Lung (tissue), 12 donors: ENCODE results near the gene PALLD. TPM values are rescaled to one million over a fixed set of nuclear protein-coding genes. Genes with fewer than 3 reads are reported as not detected.
A peak's percentile ranks its signal among the peaks of the same experiment; 100 is the strongest.

Source experiments
- ATAC-seq: fragments of 200-7000 bp; cut with Tn5 transposase; one replicate; pipeline ENCODE4 v1.9.1; 2020; ENCODE audit warnings: moderate number of reproducible peaks; ENCODE audit not compliant: insufficient read depth, low FRiP score
- DNase-seq, 3 donors: peaks; one replicate each; pipeline ENCODE4 v3.0.0-alpha.2; 2013 to 2017
- H3K27ac ChIP-seq, 2 donors: one replicate each; pipeline ENCODE4 v1.5.1; 2013; ENCODE audit warnings: mild to moderate bottlenecking in 2 of 2, moderate library complexity in 2 of 2, control low read depth in 1 of 2, inconsistent platforms in 1 of 2, low read depth in 1 of 2, low read length in 1 of 2
- H3K27me3 ChIP-seq, 3 donors: one replicate each; pipeline ENCODE4 v1.5.1; 2013; ENCODE audit warnings: low read length in 2 of 3; ENCODE audit not compliant: control insufficient read depth in 3 of 3, insufficient read depth in 3 of 3
- H3K36me3 ChIP-seq, 4 donors: one replicate each; pipeline ENCODE4 v1.5.1; 2013; ENCODE audit warnings: low read length in 4 of 4, mild to moderate bottlenecking in 1 of 4, moderate library complexity in 1 of 4; ENCODE audit not compliant: control insufficient read depth in 4 of 4, insufficient read depth in 4 of 4
- H3K4me1 ChIP-seq, 5 donors: one replicate each; pipeline ENCODE4 v1.5.1; 2013; ENCODE audit warnings: low read length in 5 of 5, mild to moderate bottlenecking in 2 of 5, moderate library complexity in 1 of 5; ENCODE audit not compliant: control insufficient read depth in 5 of 5, insufficient read depth in 5 of 5
- H3K4me3 ChIP-seq: one replicate; pipeline ENCODE4 v1.5.1; 2013; ENCODE audit warnings: mild to moderate bottlenecking, control low read depth, moderate library complexity
- H3K9ac ChIP-seq, 2 donors: one replicate each; pipeline ENCODE4 v1.5.1; 2013; ENCODE audit warnings: low read length in 2 of 2, control low read depth in 1 of 2; ENCODE audit not compliant: insufficient read depth in 1 of 2
- H3K9me3 ChIP-seq, 4 donors: one replicate each; pipeline ENCODE4 v1.5.1; 2013; ENCODE audit warnings: low read length in 3 of 4, mild to moderate bottlenecking in 1 of 4, moderate library complexity in 1 of 4; ENCODE audit not compliant: control insufficient read depth in 4 of 4, insufficient read depth in 3 of 4
- WGBS, 2 donors: extraction: QIAGEN DNeasy Blood & Tissue Kit; methylation state at CpG; one replicate each; pipeline ENCODE4 v1.1.7; 2013; 5-methylcytosine and 5-hydroxymethylcytosine counted together
- polyA plus RNA-seq, 2 donors: library from polyadenylated mRNA; stranded (reverse); fragments of 200-250 nt; gene quantifications; one replicate each; pipeline ENCODE4 v1.2.1, GENCODE V29; 2013
- total RNA-seq, 2 donors: library from RNA; depleted of rRNA in 1 of 2; stranded (reverse); fragments of >200 nt in 1 of 2; gene quantifications; one replicate each; pipeline ENCODE4 v1.2.1, GENCODE V29; 2014 to 2021
- TF ChIP-seq, protein P1 (sequence below): IDR thresholded peaks from 2 replicates; pipeline ENCODE4 v1.5.1; 2012; ENCODE audit warnings: mild to moderate bottlenecking; ENCODE audit errors: control extremely low read depth, extremely low read depth
- donor health status: control.
- donor health status: control.
- donor health status: Bipolar disorder and iron deficiency.
- donor health status: healthy.
- donor health status: DM: yes; HTN: yes; CAD: no.

Gene PALLD
- total and polyA plus RNA-seq, 4 donors: 20.7 to 139 (median 63.0) TPM

DNA sequence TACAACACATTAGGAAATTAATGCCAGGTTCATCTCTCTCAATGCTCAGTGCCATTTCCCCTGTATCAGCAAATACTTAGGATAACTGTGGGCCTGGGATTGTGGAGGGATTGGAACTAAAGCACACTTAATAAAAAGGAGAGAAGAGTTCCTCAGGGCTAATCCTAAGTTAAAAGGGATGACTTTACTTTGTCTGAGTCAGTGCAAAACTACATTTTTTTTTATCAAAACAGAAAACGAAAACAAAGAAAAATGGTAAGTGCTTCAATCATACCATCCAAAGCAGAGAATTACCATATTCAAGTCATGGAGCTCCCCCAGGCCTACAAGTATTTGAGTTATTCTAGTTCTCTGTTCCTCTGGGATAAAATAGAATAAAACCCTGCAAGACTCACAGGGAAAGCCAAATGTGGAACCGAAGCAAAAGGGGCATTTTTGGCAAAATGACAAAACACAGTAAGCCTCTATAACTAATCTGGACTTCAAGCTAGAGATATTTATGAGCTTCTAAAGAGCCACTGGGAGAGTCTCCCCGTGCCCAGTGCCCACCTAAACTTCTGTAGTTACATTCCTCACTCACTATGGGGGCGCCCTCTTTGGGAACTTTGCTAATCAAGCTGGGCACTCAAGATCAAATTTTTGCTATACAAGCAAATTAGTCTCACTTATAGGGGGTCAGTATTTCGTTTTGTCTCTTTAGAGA is 53.4 kb downstream of the PALLD start:
- DNase-seq (peak in 2 of 3 donors; percentile 26 to 39), ATAC-seq (no peak)
- whole genome bisulfite sequencing, 2 donors: 83 to 90% methylated on average over 5 of the region's 5 CpGs

DNA sequence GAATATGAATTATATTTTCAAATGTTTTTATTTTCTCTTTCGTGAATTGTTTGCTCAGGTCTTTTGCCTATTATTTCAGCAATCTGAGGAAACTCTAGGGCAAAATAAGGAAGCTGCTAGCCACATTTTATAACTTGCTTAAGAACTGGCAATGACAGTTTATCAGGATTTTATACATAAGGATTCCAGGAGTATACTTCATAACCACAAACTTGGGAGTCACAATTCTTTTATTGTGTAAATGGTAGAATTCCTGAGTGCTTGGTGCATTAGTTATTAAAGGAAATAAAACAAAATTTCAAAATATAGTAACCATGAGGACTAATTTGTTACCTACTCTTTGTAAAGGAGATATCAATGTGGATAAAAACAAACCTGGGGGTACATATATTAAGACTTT is 54.4 kb downstream of the PALLD start:
- DNase-seq (no peak), ATAC-seq (no peak)
- H3K27ac ChIP-seq: no peak overlapping the region
- no peak overlapping the region for H3K9ac ChIP-seq
- no peaks in the 10 kb centered on the region for H3K36me3 ChIP-seq
- TF ChIP-seq, protein P1, sequence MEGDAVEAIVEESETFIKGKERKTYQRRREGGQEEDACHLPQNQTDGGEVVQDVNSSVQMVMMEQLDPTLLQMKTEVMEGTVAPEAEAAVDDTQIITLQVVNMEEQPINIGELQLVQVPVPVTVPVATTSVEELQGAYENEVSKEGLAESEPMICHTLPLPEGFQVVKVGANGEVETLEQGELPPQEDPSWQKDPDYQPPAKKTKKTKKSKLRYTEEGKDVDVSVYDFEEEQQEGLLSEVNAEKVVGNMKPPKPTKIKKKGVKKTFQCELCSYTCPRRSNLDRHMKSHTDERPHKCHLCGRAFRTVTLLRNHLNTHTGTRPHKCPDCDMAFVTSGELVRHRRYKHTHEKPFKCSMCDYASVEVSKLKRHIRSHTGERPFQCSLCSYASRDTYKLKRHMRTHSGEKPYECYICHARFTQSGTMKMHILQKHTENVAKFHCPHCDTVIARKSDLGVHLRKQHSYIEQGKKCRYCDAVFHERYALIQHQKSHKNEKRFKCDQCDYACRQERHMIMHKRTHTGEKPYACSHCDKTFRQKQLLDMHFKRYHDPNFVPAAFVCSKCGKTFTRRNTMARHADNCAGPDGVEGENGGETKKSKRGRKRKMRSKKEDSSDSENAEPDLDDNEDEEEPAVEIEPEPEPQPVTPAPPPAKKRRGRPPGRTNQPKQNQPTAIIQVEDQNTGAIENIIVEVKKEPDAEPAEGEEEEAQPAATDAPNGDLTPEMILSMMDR: no peak
- H3K4me3 ChIP-seq: no peak overlapping the region
- no peaks in the 10 kb centered on the region for H3K27me3 ChIP-seq
- peaks cover 0 to 5% (median 0%) of the 10 kb centered on the region in 5 donors for H3K4me1 ChIP-seq
- H3K9me3 ChIP-seq: no peaks in the 10 kb centered on the region
- 69 to 92% methylated on average over 1 of the region's 1 CpG for WGBS, 2 donors

More for the DNA sequence above, 53.4 kb downstream of the PALLD start:
- H3K9me3 ChIP-seq: no peaks in the 10 kb centered on the region
- H3K27me3 ChIP-seq: no peaks in the 10 kb centered on the region
- H3K4me3 ChIP-seq: no peak overlapping the region
- peak overlapping the region in 1 of 2 donors; percentile 29 for H3K27ac ChIP-seq
- no peaks in the 10 kb centered on the region for H3K36me3 ChIP-seq
- H3K4me1 ChIP-seq: peaks cover 0 to 5% (median 0%) of the 10 kb centered on the region in 5 donors
- TF ChIP-seq, protein P1: no peak
- no peak overlapping the region for H3K9ac ChIP-seq

DNA sequence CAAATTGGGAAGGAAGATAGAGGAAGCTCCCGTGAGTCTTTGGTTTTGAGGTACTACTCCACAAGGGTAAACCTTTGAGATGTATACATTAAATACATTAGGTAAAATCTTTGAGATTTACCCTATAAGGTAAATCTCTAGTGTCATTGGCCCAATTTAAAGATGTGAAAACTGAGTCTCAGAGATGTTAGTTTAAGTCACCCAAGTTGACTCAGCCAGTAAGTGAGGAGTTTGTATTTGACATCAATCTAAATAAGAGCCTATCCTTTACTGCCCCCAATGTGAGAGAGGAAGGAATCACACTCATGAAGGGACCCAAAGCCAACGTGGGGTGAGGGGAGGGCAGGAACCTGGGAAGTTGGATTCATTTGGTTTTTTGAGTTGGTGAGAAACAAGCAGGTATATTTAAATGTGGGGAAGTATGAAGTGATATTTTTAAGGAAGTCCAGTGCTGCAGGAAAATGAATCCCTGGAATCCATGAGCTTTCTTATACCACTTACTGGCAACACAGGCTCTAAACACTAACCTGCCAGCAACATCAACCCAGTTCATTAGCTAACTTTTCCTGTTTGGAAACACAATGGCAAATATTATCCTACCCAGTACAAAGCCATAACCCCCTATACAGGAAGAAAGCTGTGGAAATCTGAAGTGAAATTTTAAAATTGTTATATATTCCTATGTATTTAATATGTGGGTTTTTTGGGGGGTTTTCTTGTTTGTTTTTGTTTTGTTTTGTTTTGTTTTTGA is 55.3 kb downstream of the PALLD start:
- Histone ChIP-seq H3K27me3 (no peaks in the 10 kb centered on the region), H3K9me3 (no peaks in the 10 kb centered on the region), H3K27ac (peak overlapping the region in 1 of 2 donors; percentile 30), H3K9ac (no peak overlapping the region), H3K4me1 (peaks cover 0 to 5% (median 0%) of the 10 kb centered on the region in 5 donors), H3K4me3 (no peak overlapping the region), H3K36me3 (no peaks in the 10 kb centered on the region)
- WGBS, 2 donors: 46 to 58% methylated on average over 2 of the region's 2 CpGs
- ATAC-seq (no peak), DNase-seq (no peak)
- TF ChIP-seq, protein P1: no peak
